K562 (cell line): Measurements from ENCODE around the gene ZNF501. TPM values are rescaled to one million over a fixed set of nuclear protein-coding genes. Genes with fewer than 3 reads are reported as not detected.

Experiments used
- CREB3L1 ChIP-seq: fragments of 450-650 bp; IDR thresholded peaks from 2 replicates; pipeline ENCODE4 v1.6.1; 2014; ENCODE audit warnings: low read depth, mild to moderate bottlenecking, moderate library complexity, borderline replicate concordance
- IRF9 ChIP-seq: fragments of 450-650 bp; IDR thresholded peaks from 2 replicates; pipeline ENCODE4 v1.6.1; 2016; ENCODE audit warnings: missing biosample characterization, missing genetic modification characterization
- MAX ChIP-seq: sonication (generic); formaldehyde crosslinking; IDR thresholded peaks from 2 replicates; pipeline ENCODE4 v1.9.0; 2022; ENCODE audit warnings: mild to moderate bottlenecking, missing genetic modification reagents
- POLR2G ChIP-seq: fragments of 200-400 bp; formaldehyde crosslinking; IDR thresholded peaks from 2 replicates; pipeline ENCODE4 v1.6.1; 2017; ENCODE audit warnings: low read depth, mild to moderate bottlenecking, antibody characterized with exemption, low read length, moderate library complexity
- RBFOX2 ChIP-seq: fragments of 200-400 bp; formaldehyde crosslinking; IDR thresholded peaks from 2 replicates; pipeline ENCODE4 v1.6.1; 2017; ENCODE audit warnings: low read depth, mild to moderate bottlenecking, low read length, moderate library complexity
- REST ChIP-seq, 2 experiments: fragments of 450-650 bp; formaldehyde crosslinking in 1 of 2; IDR thresholded peaks; 2 replicates each; pipeline versions ENCODE4 v1.4.0 to v1.6.1; 2014 to 2020; ENCODE audit warnings: mild to moderate bottlenecking in 2 of 2, borderline replicate concordance in 1 of 2, low read depth in 1 of 2
- TAF7 ChIP-seq: fragments of 450-650 bp; IDR thresholded peaks from 2 replicates; pipeline ENCODE4 v1.6.1; 2016; ENCODE audit warnings: missing genetic modification characterization, missing compliant biosample characterization
- TGIF2 ChIP-seq: sonication (generic); formaldehyde crosslinking; IDR thresholded peaks from 2 replicates; pipeline ENCODE4 v1.8.1; 2022; ENCODE audit warnings: mild to moderate bottlenecking, missing genetic modification reagents, moderate library complexity
- ZNF274 ChIP-seq: IDR thresholded peaks from 2 replicates; pipeline ENCODE4 v1.6.1; 2011; ENCODE audit warnings: low read depth, mild to moderate bottlenecking, low read length, moderate library complexity, borderline replicate concordance
- ZNF395 ChIP-seq: fragments of 200-800 bp; sonication (Bioruptor generic); IDR thresholded peaks from 2 replicates; pipeline ENCODE4 v1.6.1; 2017; ENCODE audit warnings: missing genetic modification characterization, missing compliant biosample characterization
- ZNF589 ChIP-seq: fragments of 200-800 bp; sonication (Bioruptor generic); IDR thresholded peaks from 2 replicates; pipeline ENCODE4 v1.6.1; 2016; ENCODE audit warnings: low read depth, missing genetic modification characterization, missing compliant biosample characterization
- polyA plus RNA-seq, 8 experiments: library from polyadenylated mRNA; depleted of rRNA in 4 of 8; stranded (reverse) in 5 of 8; unstranded in 3 of 8; fragments of >200 nt; fragmentation: Nextera tagmentation in 2 of 8; fragmentation: Illumina TruSeq in 1 of 8; extraction: Ambion mirVana in 2 of 8; extraction: Trizol in 1 of 8; gene quantifications; 2 replicates each; pipeline versions ENCODE4 v1.2.1 to v1.2.3, GENCODE V29; 2011 to 2014; ENCODE audit warnings: inconsistent platforms in 1 of 8, missing spikeins in 1 of 8
- total RNA-seq, 7 experiments: library from RNA; depleted of rRNA in 6 of 7; stranded (reverse); fragments of >200 nt in 6 of 7; fragmentation: Illumina TruSeq in 2 of 7; extraction: Trizol in 2 of 7; gene quantifications; 2 replicates each; pipeline versions ENCODE4 v1.2.1 to v1.2.3, GENCODE V29; 2011 to 2021; ENCODE audit warnings: low replicate concordance in 1 of 7

ZNF501 gene
- total and polyA plus RNA-seq, 9 of the 15 experiments (the other 6 are each of a cell fraction or from before 2014, with no cell fraction given) = 1.2 to 6.5 (median 3.7) TPM

- TF ChIP-seq REST (IDR thresholded peaks at IDR 0.05; ENCODE audit: borderline replicate concordance) = 0 out of 2 replicates have a peak, but pooled peaks have one; percentile 13
- TF ChIP-seq REST (CRISPR knock-in tag; IDR thresholded peaks at IDR 0.05; ENCODE audit: low read depth) = peak; percentile 87
- peak; percentile 100 for TF ChIP-seq POLR2G
- no peak for TF ChIP-seq ZNF589 (CRISPR knock-in tag)
- TF ChIP-seq ZNF395 (CRISPR knock-in tag) = peak; percentile 81
- no peak for TF ChIP-seq IRF9 (tag)
- peak; percentile 80 for TF ChIP-seq CREB3L1
- TF ChIP-seq TGIF2 = peak; percentile 96; the same call in 1 of the 2 replicates
- TF ChIP-seq TAF7 = peak; percentile 81
- TF ChIP-seq RBFOX2 = peak; percentile 99
- peak; percentile 94 for TF ChIP-seq MAX (CRISPR knock-in tag)
- TF ChIP-seq ZNF274 = no peak
These were observed 32.2 kb downstream of the ZNF501 start, which contains the start of the genes KIAA1143 and KIF15 (continued) for GRCh38 chr3:44761424-44762169.
